Measurements from ENCODE around the gene RPL29. TPM values are rescaled to one million over a fixed set of nuclear protein-coding genes. Genes with fewer than 3 reads are reported as not detected.

Gene RPL29
- total RNA-seq, 1 experiment from 2014 or later: 696 TPM

- ATAC-seq: no peak
- Histone ChIP-seq H3K4me3 (ENCODE audit: low read depth in 2 of 2, low read length in 2 of 2) (no peak overlapping the region), H3K36me3 (ENCODE audit: control insufficient read depth, insufficient read depth, low read length) (no peaks in the 10 kb centered on the region), H3K4me1 (ENCODE audit: control insufficient read depth, insufficient read depth, low read length) (no peaks in the 10 kb centered on the region), H3K27ac (ENCODE audit: low read length) (no peak overlapping the region), H3K27me3 (ENCODE audit: control insufficient read depth, insufficient read depth, low read length) (no peaks in the 10 kb centered on the region), H3K9me3 (ENCODE audit: control insufficient read depth, insufficient read depth, low read depth, low read length) (no peaks in the 10 kb centered on the region)
- intact Hi-C loops (cut with micrococcal nuclease; ENCODE audit: unreplicated experiment): no loop called here
- TF ChIP-seq POLR2AphosphoS5 (IDR thresholded peaks at IDR 0.05; ENCODE audit: low read depth, low read length) (no peak), REST (IDR thresholded peaks at IDR 0.05; ENCODE audit: insufficient read depth in 1 of 2, low read depth in 2 of 2, low read length in 1 of 2) (no peak), CTCF (IDR thresholded peaks at IDR 0.05) (no peak), SIN3A (IDR thresholded peaks at IDR 0.05; ENCODE audit: borderline replicate concordance, insufficient read depth, low read depth, low read length) (no peak), TCF7L2 (IDR thresholded peaks at IDR 0.05; ENCODE audit: low read depth, low read length) (no peak)
- POLR2A ChIA-PET: no interaction called here
- in situ Hi-C loops (cut with HindIII; ENCODE audit: low pct_unique_long_range_greater_than_20kb, low sequenced_read_pairs): no loop called here
- CTCF ChIA-PET: no interaction called here
- no TSS peak for BruUV-seq (replicated peaks)
- no peak for DNase-seq (ENCODE audit: low read depth, low spot score)
These were observed 33.8 kb upstream of the RPL29 start for GRCh38 chr3:52029535-52029934.

GRCh38 chr3:52029053-52029452, 33.4 kb upstream of the RPL29 start:
- Histone ChIP-seq H3K27me3 (ENCODE audit: control insufficient read depth, insufficient read depth, low read length) (no peaks in the 10 kb centered on the region), H3K9me3 (ENCODE audit: control insufficient read depth, insufficient read depth, low read depth, low read length) (no peaks in the 10 kb centered on the region), H3K36me3 (ENCODE audit: control insufficient read depth, insufficient read depth, low read length) (no peaks in the 10 kb centered on the region), H3K4me1 (ENCODE audit: control insufficient read depth, insufficient read depth, low read length) (no peaks in the 10 kb centered on the region), H3K4me3 (ENCODE audit: low read depth in 2 of 2, low read length in 2 of 2) (no peak overlapping the region), H3K27ac (ENCODE audit: low read length) (no peak overlapping the region)
- intact Hi-C loops (cut with micrococcal nuclease; ENCODE audit: unreplicated experiment): no loop called here
- ATAC-seq (no peak), DNase-seq (ENCODE audit: low read depth, low spot score) (no peak)
- TF ChIP-seq REST (IDR thresholded peaks at IDR 0.05; ENCODE audit: insufficient read depth in 1 of 2, low read depth in 2 of 2, low read length in 1 of 2) (no peak), CTCF (IDR thresholded peaks at IDR 0.05) (no peak), TCF7L2 (IDR thresholded peaks at IDR 0.05; ENCODE audit: low read depth, low read length) (no peak)
- in situ Hi-C loops (cut with HindIII; ENCODE audit: low pct_unique_long_range_greater_than_20kb, low sequenced_read_pairs): no loop called here
- CTCF ChIA-PET: no interaction called here
- POLR2A ChIA-PET: no interaction called here
- BruUV-seq (replicated peaks): no TSS peak

Measured in Panc1 (cell line).